Smooth muscle cell (in vitro differentiated cells): Measurements from ENCODE around the gene TMEM245. TPM values are rescaled to one million over a fixed set of nuclear protein-coding genes. Genes with fewer than 3 reads are reported as not detected.

Experiments
- DNase-seq: peaks from one replicate; lab custom pipeline; 2025; ENCODE audit not compliant: unreplicated experiment; lab: John Stamatoyannopoulos, UW
- H2AFZ ChIP-seq: fragments of 200-600 bp; sonication (generic); 2 replicates; pipeline ENCODE4 v1.6.0; 2016; ENCODE audit warnings: antibody characterized with exemption, low read depth, mild to moderate bottlenecking
- H3F3A ChIP-seq: fragments of 200-600 bp; sonication (generic); 2 replicates; pipeline ENCODE4 v1.6.0; 2017; ENCODE audit warnings: antibody characterized with exemption, low read depth
- H3K27ac ChIP-seq: fragments of 200-600 bp; sonication (generic); 2 replicates; pipeline ENCODE4 v1.5.1; 2016; ENCODE audit warnings: low read depth, mild to moderate bottlenecking
- H3K27me3 ChIP-seq: fragments of 200-600 bp; sonication (generic); 2 replicates; pipeline ENCODE4 v1.6.1; 2016; ENCODE audit warnings: low read depth, mild to moderate bottlenecking
- H3K36me3 ChIP-seq: fragments of 200-600 bp; sonication (generic); 2 replicates; pipeline ENCODE4 v1.5.1; 2016; ENCODE audit warnings: low read depth
- H3K4me1 ChIP-seq: fragments of 200-600 bp; sonication (generic); 2 replicates; pipeline ENCODE4 v1.5.1; 2016; ENCODE audit warnings: low read depth
- H3K4me2 ChIP-seq: fragments of 200-600 bp; sonication (generic); 2 replicates; pipeline ENCODE4 v1.6.0; 2016; ENCODE audit warnings: mild to moderate bottlenecking
- H3K4me3 ChIP-seq: fragments of 200-600 bp; sonication (generic); 2 replicates; pipeline ENCODE4 v1.5.1; 2016; ENCODE audit warnings: mild to moderate bottlenecking
- H3K79me2 ChIP-seq: fragments of 200-600 bp; sonication (generic); 2 replicates; pipeline ENCODE4 v1.6.0; 2016; ENCODE audit warnings: low read depth, mild to moderate bottlenecking
- H3K9ac ChIP-seq: fragments of 200-600 bp; sonication (generic); 2 replicates; pipeline ENCODE4 v1.6.0; 2016; ENCODE audit warnings: low read depth
- H3K9me3 ChIP-seq: fragments of 200-600 bp; sonication (generic); replicated peaks from 2 replicates; pipeline ENCODE4 v1.5.1; 2016; ENCODE audit warnings: low read depth
- H4K20me1 ChIP-seq: fragments of 200-600 bp; sonication (generic); 2 replicates; pipeline ENCODE4 v1.6.0; 2016; ENCODE audit warnings: low read depth
- CTCF ChIP-seq: fragments of 200-600 bp; sonication (generic); IDR thresholded peaks from 2 replicates; pipeline ENCODE4 v1.5.1; 2017; ENCODE audit warnings: borderline replicate concordance, mild to moderate bottlenecking, antibody characterized with exemption; ENCODE audit not compliant: insufficient read depth, poor library complexity, severe bottlenecking
- WGBS: methylation state at CpG from one replicate; pipeline ENCODE4 v1.1.7; 2016; ENCODE audit warnings: low lambda C conversion rate; 5-methylcytosine and 5-hydroxymethylcytosine counted together
- polyA plus RNA-seq: library from polyadenylated mRNA; unstranded; fragments of >200 nt; fragmentation: Nextera tagmentation; extraction: Ambion mirVana; gene quantifications from 2 replicates; pipeline ENCODE4 v1.2.1, GENCODE V29; 2016
- total RNA-seq: library from RNA; depleted of rRNA; stranded (reverse); fragments of >200 nt; gene quantifications from 2 replicates; pipeline ENCODE4 v1.2.3, GENCODE V29; 2014

The TMEM245 gene
- total and polyA plus RNA-seq, 2 experiments from 2014 or later = 16.3 to 39.7 TPM

- 81% methylated on average over 1 of the region's 1 CpG for WGBS
- no peak overlapping the region for H2AFZ ChIP-seq
- no peak overlapping the region for H3K4me2 ChIP-seq
- H3K4me1 ChIP-seq = no peaks in the 10 kb centered on the region
- H3K79me2 ChIP-seq = no peaks in the 10 kb centered on the region
- H4K20me1 ChIP-seq = no peaks in the 10 kb centered on the region
- H3K27me3 ChIP-seq = peaks cover 35% of the 10 kb centered on the region
- no peak for TF ChIP-seq CTCF
- H3K27ac ChIP-seq = no peak overlapping the region
- no peaks in the 10 kb centered on the region for H3F3A ChIP-seq
- no peak overlapping the region for H3K9ac ChIP-seq
- no peak overlapping the region for H3K4me3 ChIP-seq
- no peak for DNase-seq
- no peaks in the 10 kb centered on the region for H3K36me3 ChIP-seq
- no peaks in the 10 kb centered on the region for H3K9me3 ChIP-seq
Measured at GRCh38 chr9:109163194-109163593, 43.4 kb upstream of the TMEM245 start.

GRCh38 chr9:109162677-109163076 lies 42.9 kb upstream of the TMEM245 start:
- no peaks in the 10 kb centered on the region for H3K4me1 ChIP-seq

GRCh38 chr9:109161471-109161870 lies 41.7 kb upstream of the TMEM245 start:
- DNase-seq = no peak
- Histone ChIP-seq H3K36me3 (no peaks in the 10 kb centered on the region), H3K9me3 (no peaks in the 10 kb centered on the region), H2AFZ (no peak overlapping the region), H3K79me2 (no peaks in the 10 kb centered on the region), H3K9ac (no peak overlapping the region), H3K4me3 (no peak overlapping the region), H4K20me1 (no peaks in the 10 kb centered on the region), H3K4me1 (no peaks in the 10 kb centered on the region), H3F3A (no peaks in the 10 kb centered on the region), H3K27ac (no peak overlapping the region), H3K27me3 (peaks cover 21% of the 10 kb centered on the region), H3K4me2 (no peak overlapping the region)
- WGBS = 98% methylated on average over 3 of the region's 3 CpGs
- TF ChIP-seq CTCF = no peak

More at GRCh38 chr9:109162677-109163076, 42.9 kb upstream of the TMEM245 start:
- H2AFZ ChIP-seq = no peak overlapping the region
- WGBS = 86% methylated on average over 3 of the region's 3 CpGs
- H3K4me2 ChIP-seq = no peak overlapping the region
- H3K79me2 ChIP-seq = no peaks in the 10 kb centered on the region
- H3K9me3 ChIP-seq = no peaks in the 10 kb centered on the region
- H3K4me3 ChIP-seq = no peak overlapping the region
- no peaks in the 10 kb centered on the region for H3F3A ChIP-seq
- H3K27me3 ChIP-seq = peaks cover 29% of the 10 kb centered on the region
- TF ChIP-seq CTCF = no peak
- no peak overlapping the region for H3K9ac ChIP-seq
- H3K36me3 ChIP-seq = no peaks in the 10 kb centered on the region
- H4K20me1 ChIP-seq = no peaks in the 10 kb centered on the region
- DNase-seq = no peak
- H3K27ac ChIP-seq = no peak overlapping the region

- Histone ChIP-seq H3K4me1 (no peaks in the 10 kb centered on the region), H2AFZ (no peak overlapping the region), H3K27ac (no peak overlapping the region), H3K9me3 (no peaks in the 10 kb centered on the region), H3K79me2 (no peaks in the 10 kb centered on the region), H3K27me3 (peaks cover 9% of the 10 kb centered on the region), H4K20me1 (no peaks in the 10 kb centered on the region), H3F3A (no peaks in the 10 kb centered on the region), H3K4me3 (no peak overlapping the region), H3K4me2 (no peak overlapping the region), H3K36me3 (no peaks in the 10 kb centered on the region), H3K9ac (no peak overlapping the region)
- DNase-seq = no peak
- TF ChIP-seq CTCF = no peak
- WGBS = 98% methylated on average over 4 of the region's 4 CpGs
Measured at GRCh38 chr9:109159583-109159982, 39.8 kb upstream of the TMEM245 start.
